Right lobe of liver (tissue), 6 donors: Measurements from ENCODE around the gene MRPL17. TPM values are rescaled to one million over a fixed set of nuclear protein-coding genes. Genes with fewer than 3 reads are reported as not detected.

ENCODE experiments used
- ATAC-seq, 4 donors: fragments of 200-7000 bp; cut with Tn5 transposase; one replicate each; pipeline ENCODE4 v1.9.1; 2020; ENCODE audit warnings: mild to moderate bottlenecking in 4 of 4, moderate library complexity in 4 of 4
- DNase-seq, 3 donors: peaks; one replicate each; pipeline ENCODE4 v3.0.0-alpha.2; 2020
- H3K27ac ChIP-seq, 3 donors: fragments of 200-600 bp; one replicate each; pipeline ENCODE4 v1.8.0; 2022
- H3K27me3 ChIP-seq, 2 donors: fragments of 200-600 bp; one replicate each; pipeline ENCODE4 v1.8.0; 2022
- H3K36me3 ChIP-seq, 4 donors: fragments of 200-600 bp; sonication (generic) in 1 of 4; one replicate each; pipeline versions ENCODE4 v1.5.1 to v1.8.0; 2017 to 2022; ENCODE audit warnings: control low read depth in 1 of 4
- H3K4me1 ChIP-seq, 4 donors: fragments of 200-600 bp; sonication (generic) in 1 of 4; one replicate each; pipeline versions ENCODE4 v1.5.1 to v1.8.0; 2017 to 2022; ENCODE audit warnings: control low read depth in 1 of 4
- H3K4me3 ChIP-seq, 3 donors: fragments of 200-600 bp; one replicate each; pipeline ENCODE4 v1.8.0; 2022
- H3K9me3 ChIP-seq, 4 donors: fragments of 200-600 bp; sonication (generic) in 1 of 4; one replicate each; pipeline versions ENCODE4 v1.5.1 to v1.8.0; 2017 to 2022; ENCODE audit warnings: control low read depth in 1 of 4
- CTCF ChIP-seq, 4 donors: fragments of 200-600 bp in 3 of 4; fragments of 450-650 bp in 1 of 4; IDR thresholded peaks; one replicate each; pipeline versions ENCODE4 v1.5.1 to v1.8.0; 2016 to 2022; ENCODE audit warnings: antibody characterized with exemption in 4 of 4, mild to moderate bottlenecking in 2 of 4
- POLR2A ChIP-seq: fragments of 450-650 bp; IDR thresholded peaks from one replicate; pipeline ENCODE4 v1.6.1; 2017; ENCODE audit warnings: antibody characterized with exemption, mild to moderate bottlenecking
- WGBS: methylation state at CpG from one replicate; pipeline ENCODE4 v1.1.6; 2018; ENCODE audit warnings: low coverage, low lambda C conversion rate; ENCODE audit not compliant: insufficient coverage; ENCODE audit errors: missing lambda C conversion rate; 5-methylcytosine and 5-hydroxymethylcytosine counted together
- intact Hi-C, 2 donors: fragments of 100-400 bp; cut with DNase I; formaldehyde crosslinking; loops; one replicate each; pipeline versions ENCODE4 v1.11.2 to v1.14.1; 2022
- total RNA-seq, 6 experiments: library from RNA; depleted of rRNA in 2 of 6; stranded (reverse); fragments of >200 nt in 2 of 6; fragmentation: NEBNext Ultra II Directional in 3 of 6; extraction: Animal tissue kit (Norgen Biotek cat#: 25700) in 3 of 6; gene quantifications; one replicate each; pipeline versions ENCODE4 v1.1.0 to v1.2.4, GENCODE V29; 2016 to 2023
- donor health status: DM: no; HTN: yes; CAD: no.
- donor health status: DM: no; HTN: no; CAD: no.
- donor health status: DM: no; HTN: no; CAD: no.
- donor health status: DM: no; HTN: yes; CAD: no.
- donor health status: DM: no; HTN: yes; CAD: no.

MRPL17 gene
- total RNA-seq, 6 experiments from 2014 or later: 10.7 to 21.6 (median 17.3) TPM

- DNase-seq (no peak), ATAC-seq (no peak)
- Histone ChIP-seq H3K27me3 (no peaks in the 10 kb centered on the region), H3K4me1 (no peaks in the 10 kb centered on the region), H3K36me3 (no peaks in the 10 kb centered on the region), H3K27ac (no peak overlapping the region), H3K4me3 (no peak overlapping the region), H3K9me3 (no peaks in the 10 kb centered on the region)
- TF ChIP-seq POLR2A: no peak
- no peak for TF ChIP-seq CTCF (IDR thresholded peaks at IDR 0.05)
- 65% methylated on average over 6 of the region's 6 CpGs for WGBS
- intact Hi-C loops: no loop called here
These were observed 12.8 kb downstream of the MRPL17 start for GRCh38 chr11:6670202-6670830.

- DNase-seq (no peak), ATAC-seq (peak; percentile 74 to 90 (median 82))
- H3K9me3 ChIP-seq: no peaks in the 10 kb centered on the region
- no peak overlapping the region for H3K27ac ChIP-seq
- H3K27me3 ChIP-seq: no peaks in the 10 kb centered on the region
- TF ChIP-seq CTCF (IDR thresholded peaks at IDR 0.05) (peak; percentile 45 to 64 (median 59)), POLR2A (no peak)
- intact Hi-C loops: no loop called here
- H3K4me1 ChIP-seq: no peaks in the 10 kb centered on the region
- H3K4me3 ChIP-seq: no peak overlapping the region
- WGBS: 51% methylated on average over 3 of the region's 3 CpGs
- H3K36me3 ChIP-seq: no peaks in the 10 kb centered on the region
These were observed 15.3 kb downstream of the MRPL17 start for GRCh38 chr11:6667733-6668374.

GRCh38 chr11:6666302-6667183, 16.6 kb downstream of the MRPL17 start:
- no peak for ATAC-seq
- Histone ChIP-seq H3K9me3 (no peaks in the 10 kb centered on the region), H3K4me3 (no peak overlapping the region), H3K27me3 (no peaks in the 10 kb centered on the region), H3K27ac (no peak overlapping the region), H3K36me3 (no peaks in the 10 kb centered on the region), H3K4me1 (no peaks in the 10 kb centered on the region)
- TF ChIP-seq CTCF (IDR thresholded peaks at IDR 0.05) (no peak), POLR2A (no peak)
- no peak for DNase-seq
- 61% methylated on average over 2 of the region's 4 CpGs for WGBS
- intact Hi-C loops: no loop called here

DNA sequence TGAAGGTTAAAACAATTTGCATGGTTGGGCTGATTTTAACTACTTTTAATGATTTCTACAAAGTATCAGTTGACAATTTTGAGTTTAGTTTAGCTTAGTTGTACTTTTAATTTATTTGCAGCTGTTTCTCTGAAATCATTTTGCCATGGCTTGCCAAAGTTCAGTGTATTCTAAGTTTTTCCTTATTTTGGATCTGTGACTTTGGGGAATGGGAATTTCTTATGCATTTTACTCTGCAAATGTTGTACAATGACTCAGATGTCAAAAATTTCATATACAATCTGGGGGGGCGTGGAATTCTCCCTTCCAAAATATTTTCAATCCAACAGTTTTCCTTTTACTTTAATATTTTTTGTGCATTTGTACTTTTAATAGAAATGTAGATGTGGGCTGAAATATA, 18.6 kb downstream of the MRPL17 start:
- H3K27ac ChIP-seq: no peak overlapping the region
- no peaks in the 10 kb centered on the region for H3K9me3 ChIP-seq
- no peak overlapping the region for H3K4me3 ChIP-seq
- WGBS: 0% methylated on average over 1 of the region's 1 CpG
- intact Hi-C loops: no loop called here
- H3K36me3 ChIP-seq: no peaks in the 10 kb centered on the region
- DNase-seq (no peak), ATAC-seq (no peak)
- no peaks in the 10 kb centered on the region for H3K27me3 ChIP-seq
- no peak for TF ChIP-seq POLR2A
- no peak for TF ChIP-seq CTCF (IDR thresholded peaks at IDR 0.05)
- no peaks in the 10 kb centered on the region for H3K4me1 ChIP-seq
